Left ventricle myocardium inferior (tissue), 1 donor: ENCODE measurements around the gene GRIN3B. TPM values are rescaled to one million over a fixed set of nuclear protein-coding genes. Genes with fewer than 3 reads are reported as not detected.

Experiments
- DNase-seq: peaks from one replicate; pipeline ENCODE4 v3.0.0-alpha.2; 2020
- H3K27ac ChIP-seq: fragments of 200-600 bp; replicated peaks from 2 replicates; pipeline ENCODE4 v1.8.0; 2021
- H3K27me3 ChIP-seq: fragments of 200-600 bp; 2 replicates; pipeline ENCODE4 v1.8.0; 2021; ENCODE audit warnings: low read depth
- H3K36me3 ChIP-seq: fragments of 200-600 bp; 2 replicates; pipeline ENCODE4 v1.8.0; 2021
- H3K4me1 ChIP-seq: fragments of 200-600 bp; 2 replicates; pipeline ENCODE4 v1.8.0; 2021
- H3K4me3 ChIP-seq: fragments of 200-600 bp; 2 replicates; pipeline ENCODE4 v1.8.0; 2021; ENCODE audit warnings: mild to moderate bottlenecking, moderate library complexity
- H3K9me3 ChIP-seq: fragments of 200-600 bp; replicated peaks from 2 replicates; pipeline ENCODE4 v1.8.0; 2021
- intact Hi-C: fragments of 100-400 bp; cut with micrococcal nuclease; formaldehyde crosslinking; loops from one replicate; pipeline ENCODE4 v1.11.0; 2022
- total RNA-seq: library from RNA; stranded (reverse); fragmentation: NEBNext Ultra II Directional; extraction: Animal tissue kit (Norgen Biotek cat#: 25700); gene quantifications from one replicate; pipeline ENCODE4 v1.2.1, GENCODE V29; 2021
- TF ChIP-seq, protein P1 (sequence below): fragments of 200-600 bp; IDR thresholded peaks from 2 replicates; pipeline ENCODE4 v1.8.0; 2021; ENCODE audit warnings: antibody characterized with exemption, mild to moderate bottlenecking, borderline replicate concordance
- donor health status: DM: no; HTN: yes; CAD: no; lungs with severe emphysema.

Gene GRIN3B
- total RNA-seq, 1 donor from 2014 or later, result not detected

DNA sequence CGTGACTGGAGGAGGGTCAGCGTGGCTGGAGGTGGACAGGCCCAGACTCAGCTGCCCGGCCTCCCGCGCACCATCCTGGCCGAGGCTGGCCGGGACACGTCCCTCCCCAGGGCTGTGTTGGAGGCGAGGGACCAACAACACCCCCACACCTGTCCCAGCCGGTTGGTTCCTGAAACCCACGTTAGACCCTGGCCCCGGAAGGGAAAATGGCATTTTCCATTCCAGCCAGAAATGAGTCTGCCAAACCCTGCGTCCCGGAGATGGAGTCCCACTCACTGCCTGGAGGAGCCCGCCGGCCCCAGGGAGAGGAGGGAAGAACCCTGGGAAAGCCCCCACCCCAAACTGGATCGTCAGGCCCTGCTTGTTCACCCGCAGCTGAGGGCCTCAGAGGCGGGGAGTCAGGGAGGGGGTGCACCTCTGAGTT lies 20.9 kb upstream of the GRIN3B start:
- Histone ChIP-seq H3K4me3 (no peak overlapping the region), H3K27me3 (peaks cover 8% of the 10 kb centered on the region), H3K36me3 (no peaks in the 10 kb centered on the region), H3K27ac (no peak overlapping the region), H3K9me3 (no peaks in the 10 kb centered on the region), H3K4me1 (peaks cover 21% of the 10 kb centered on the region)
- intact Hi-C loops, result no loop called here
- TF ChIP-seq, protein P1, sequence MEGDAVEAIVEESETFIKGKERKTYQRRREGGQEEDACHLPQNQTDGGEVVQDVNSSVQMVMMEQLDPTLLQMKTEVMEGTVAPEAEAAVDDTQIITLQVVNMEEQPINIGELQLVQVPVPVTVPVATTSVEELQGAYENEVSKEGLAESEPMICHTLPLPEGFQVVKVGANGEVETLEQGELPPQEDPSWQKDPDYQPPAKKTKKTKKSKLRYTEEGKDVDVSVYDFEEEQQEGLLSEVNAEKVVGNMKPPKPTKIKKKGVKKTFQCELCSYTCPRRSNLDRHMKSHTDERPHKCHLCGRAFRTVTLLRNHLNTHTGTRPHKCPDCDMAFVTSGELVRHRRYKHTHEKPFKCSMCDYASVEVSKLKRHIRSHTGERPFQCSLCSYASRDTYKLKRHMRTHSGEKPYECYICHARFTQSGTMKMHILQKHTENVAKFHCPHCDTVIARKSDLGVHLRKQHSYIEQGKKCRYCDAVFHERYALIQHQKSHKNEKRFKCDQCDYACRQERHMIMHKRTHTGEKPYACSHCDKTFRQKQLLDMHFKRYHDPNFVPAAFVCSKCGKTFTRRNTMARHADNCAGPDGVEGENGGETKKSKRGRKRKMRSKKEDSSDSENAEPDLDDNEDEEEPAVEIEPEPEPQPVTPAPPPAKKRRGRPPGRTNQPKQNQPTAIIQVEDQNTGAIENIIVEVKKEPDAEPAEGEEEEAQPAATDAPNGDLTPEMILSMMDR, result no peak
- no peak for DNase-seq

- peaks cover 8% of the 10 kb centered on the region for H3K27me3 ChIP-seq
- TF ChIP-seq, protein P1, result no peak
- no peaks in the 10 kb centered on the region for H3K36me3 ChIP-seq
- no peak overlapping the region for H3K27ac ChIP-seq
- no peaks in the 10 kb centered on the region for H3K9me3 ChIP-seq
- DNase-seq, result no peak
- no peak overlapping the region for H3K4me3 ChIP-seq
- H3K4me1 ChIP-seq, result peaks cover 31% of the 10 kb centered on the region
- intact Hi-C loops, result no loop called here
Measured at GRCh38 chr19:980133-980998, 19.9 kb upstream of the GRIN3B start.

DNA sequence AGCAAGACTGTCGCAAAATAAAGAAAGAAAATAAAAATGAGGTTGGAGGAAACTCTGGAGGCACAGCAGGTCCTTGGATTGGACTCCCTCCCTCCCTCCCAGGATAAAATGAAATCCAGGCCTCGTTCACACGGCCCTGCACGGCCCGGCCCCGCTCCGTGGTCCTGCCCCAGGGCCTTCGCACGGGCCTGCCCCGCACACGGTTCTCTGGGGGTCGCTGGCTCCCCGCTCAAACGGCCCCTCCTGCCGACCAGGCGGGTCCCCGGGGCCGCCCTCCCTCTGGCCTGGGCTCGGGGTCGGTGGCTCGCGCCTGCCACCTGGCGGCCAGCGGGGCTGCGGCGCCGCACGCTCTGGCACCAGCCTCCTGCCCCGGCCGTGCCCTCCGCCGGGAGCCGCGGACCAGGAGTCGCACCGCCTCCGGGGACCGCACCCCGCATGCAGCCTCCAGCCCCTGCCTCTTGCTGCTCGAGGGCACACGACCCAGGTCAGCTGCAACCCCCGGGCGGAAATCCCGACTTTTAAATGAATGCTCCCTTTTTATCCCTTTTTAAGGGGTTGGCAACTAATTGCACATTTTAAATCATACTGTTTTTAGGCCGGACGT lies 17.6 kb upstream of the GRIN3B start:
- TF ChIP-seq, protein P1, result peak; percentile 96
- peaks cover 15% of the 10 kb centered on the region for H3K36me3 ChIP-seq

DNA sequence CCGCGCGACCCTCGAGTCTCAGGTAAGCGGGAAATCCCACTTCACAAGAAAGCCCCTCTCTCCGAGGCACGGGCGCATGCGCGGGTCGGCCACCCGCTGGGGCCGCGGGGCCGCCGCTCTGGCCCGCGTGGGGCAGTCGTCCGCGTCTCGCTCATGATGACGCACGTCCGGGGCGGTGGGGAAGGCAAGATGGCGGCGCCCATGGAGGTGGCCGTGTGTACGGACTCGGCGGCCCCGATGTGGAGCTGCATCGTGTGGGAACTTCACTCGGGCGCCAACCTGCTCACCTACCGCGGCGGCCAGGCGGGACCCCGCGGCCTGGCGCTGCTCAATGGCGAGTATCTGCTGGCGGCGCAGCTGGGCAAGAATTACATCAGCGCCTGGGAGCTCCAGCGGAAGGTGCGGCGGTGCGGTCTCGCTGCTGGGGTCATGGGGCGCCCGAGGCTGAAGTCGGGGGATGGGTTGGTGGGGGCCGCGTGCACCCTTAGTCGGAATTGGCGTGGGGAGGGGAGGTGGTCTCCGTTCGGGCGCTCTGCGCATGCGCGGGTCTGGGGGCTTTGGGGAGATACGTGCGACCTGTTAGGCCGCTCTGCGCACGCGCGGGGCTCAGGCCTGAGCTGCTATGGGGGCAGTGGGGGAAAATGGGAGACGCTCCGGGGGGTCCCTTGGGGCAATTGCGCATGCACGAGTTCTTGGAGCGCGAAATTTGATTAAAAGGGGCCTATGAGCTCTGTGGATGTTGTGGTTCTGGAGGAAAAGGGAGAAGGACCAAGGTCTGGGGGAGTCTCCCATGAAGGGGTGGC lies 15.9 kb upstream of the GRIN3B start, which contains the start of gene WDR18:
TSS of gene WDR18 (plus strand) at position 181 of the 803 bp plus-strand sequence. CDS start at position 190, 9 bp downstream.
- DNase-seq, result peak; percentile 94
- Histone ChIP-seq H3K27ac (peak within 1 kb of the TSS; percentile 89), H3K27me3 (peaks cover 2% of the 10 kb centered on the region), H3K9me3 (no peaks in the 10 kb centered on the region), H3K4me1 (peaks cover 35% of the 10 kb centered on the region), H3K36me3 (peaks cover 26% of the 10 kb centered on the region), H3K4me3 (peak within 1 kb of the TSS; percentile 98)
- intact Hi-C loops, result no loop called here
- TF ChIP-seq, protein P1, result peak; percentile 56

More for the DNA sequence above, 17.6 kb upstream of the GRIN3B start:
- peak overlapping the region; percentile 60 for H3K4me3 ChIP-seq
- intact Hi-C loops, result loop anchor here (2.0 kb wide), 1 partner anchor 60 kb away; no protein-coding TSS in a partner anchor
- peaks cover 8% of the 10 kb centered on the region for H3K27me3 ChIP-seq
- H3K9me3 ChIP-seq, result no peaks in the 10 kb centered on the region
- H3K4me1 ChIP-seq, result peaks cover 35% of the 10 kb centered on the region
- peak overlapping the region; percentile 89 for H3K27ac ChIP-seq
- DNase-seq, result peak; percentile 74

- TF ChIP-seq, protein P1, result no peak
- H3K36me3 ChIP-seq, result peaks cover 43% of the 10 kb centered on the region
- no peak overlapping the region for H3K4me3 ChIP-seq
- DNase-seq, result no peak
- no peaks in the 10 kb centered on the region for H3K27me3 ChIP-seq
- no peaks in the 10 kb centered on the region for H3K9me3 ChIP-seq
- no peak overlapping the region for H3K27ac ChIP-seq
- intact Hi-C loops, result no loop called here
- peaks cover 35% of the 10 kb centered on the region for H3K4me1 ChIP-seq
Measured at GRCh38 chr19:986083-986482, 14.1 kb upstream of the GRIN3B start.
